Measurements from ENCODE around the gene ORM2.

ORM2 gene

DNA sequence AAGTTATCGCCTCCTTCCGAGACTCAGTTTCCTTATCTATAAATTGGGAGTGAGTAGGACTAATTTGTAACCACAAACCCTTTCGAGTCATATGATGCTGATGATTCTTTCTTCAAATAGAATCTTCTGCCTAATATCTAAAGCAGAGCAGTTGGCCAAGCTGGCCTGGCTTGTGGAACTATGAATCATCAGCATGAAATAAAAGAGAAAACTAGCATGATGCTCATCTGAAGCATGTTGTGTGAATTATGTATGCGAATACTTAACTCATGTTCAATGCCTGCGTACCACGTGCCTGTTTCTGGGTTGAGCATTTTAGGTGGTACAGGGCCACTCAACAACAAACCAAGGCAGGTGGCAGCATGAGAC is 21.8 kb upstream of the ORM2 start:
- H3K27ac ChIP-seq (ENCODE audit: low read length), result no peak overlapping the region
- H3K4me1 ChIP-seq (ENCODE audit: control insufficient read depth, insufficient read depth, low read length), result peaks cover 4% of the 10 kb centered on the region
- no peak overlapping the region for H3K9ac ChIP-seq (ENCODE audit: low read length in 2 of 2)
- no peaks in the 10 kb centered on the region for H3K27me3 ChIP-seq (ENCODE audit: control insufficient read depth in 1 of 2, insufficient read depth in 2 of 2, low read length in 2 of 2)
- H3K36me3 ChIP-seq (ENCODE audit: control insufficient read depth in 2 of 2, insufficient read depth in 2 of 2, low read length in 2 of 2), result peaks cover 0 to 8% of the 10 kb centered on the region in 2 donors
- H3K9me3 ChIP-seq (ENCODE audit: control insufficient read depth in 2 of 2, low read length in 2 of 2), result no peaks in the 10 kb centered on the region
- H3K4me3 ChIP-seq (ENCODE audit: low read length in 2 of 2), result no peak overlapping the region

DNA sequence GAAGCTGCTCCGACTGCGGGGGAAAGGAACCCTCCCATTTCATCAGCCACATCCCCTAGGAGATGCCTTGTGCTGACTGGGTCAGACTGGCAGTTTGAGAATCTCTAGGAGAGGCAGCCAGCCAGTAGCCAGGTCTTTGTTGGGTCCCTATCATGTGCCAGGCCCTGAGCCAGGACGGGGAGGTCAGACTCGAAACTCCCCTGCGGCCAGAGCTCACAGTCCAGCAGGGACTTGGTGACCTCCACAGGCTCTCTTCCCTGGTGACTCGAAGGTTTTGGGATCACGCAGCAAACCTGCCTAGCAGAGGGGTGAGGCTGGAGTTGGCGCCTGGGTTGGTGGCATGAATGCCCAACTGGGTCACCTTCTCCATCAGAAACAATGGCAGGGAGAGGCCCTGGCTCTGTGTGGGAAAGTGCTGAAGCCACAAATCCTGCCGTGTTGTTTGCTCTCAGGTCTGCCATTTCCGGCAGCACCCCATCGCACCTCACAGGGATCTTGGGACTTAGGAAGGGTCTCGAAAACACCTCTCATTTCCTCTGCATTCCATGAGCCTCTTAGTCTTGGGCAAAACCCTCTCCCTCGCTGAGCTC is 21.2 kb upstream of the ORM2 start:
- H3K9me3 ChIP-seq (ENCODE audit: control insufficient read depth in 2 of 2, low read length in 2 of 2), result no peaks in the 10 kb centered on the region
- no peaks in the 10 kb centered on the region for H3K27me3 ChIP-seq (ENCODE audit: control insufficient read depth in 1 of 2, insufficient read depth in 2 of 2, low read length in 2 of 2)
- H3K36me3 ChIP-seq (ENCODE audit: control insufficient read depth in 2 of 2, insufficient read depth in 2 of 2, low read length in 2 of 2), result peaks cover 0 to 8% of the 10 kb centered on the region in 2 donors
- no peak overlapping the region for H3K9ac ChIP-seq (ENCODE audit: low read length in 2 of 2)
- no peak overlapping the region for H3K27ac ChIP-seq (ENCODE audit: low read length)
- peaks cover 4% of the 10 kb centered on the region for H3K4me1 ChIP-seq (ENCODE audit: control insufficient read depth, insufficient read depth, low read length)
- H3K4me3 ChIP-seq (ENCODE audit: low read length in 2 of 2), result no peak overlapping the region

- no peak overlapping the region for H3K4me3 ChIP-seq (ENCODE audit: low read length in 2 of 2)
- H3K9ac ChIP-seq (ENCODE audit: low read length in 2 of 2), result no peak overlapping the region
- H3K9me3 ChIP-seq (ENCODE audit: control insufficient read depth in 2 of 2, low read length in 2 of 2), result no peaks in the 10 kb centered on the region
- H3K4me1 ChIP-seq (ENCODE audit: control insufficient read depth, insufficient read depth, low read length), result peaks cover 4% of the 10 kb centered on the region
- no peak overlapping the region for H3K27ac ChIP-seq (ENCODE audit: low read length)
- peaks cover 0 to 8% of the 10 kb centered on the region in 2 donors for H3K36me3 ChIP-seq (ENCODE audit: control insufficient read depth in 2 of 2, insufficient read depth in 2 of 2, low read length in 2 of 2)
- no peaks in the 10 kb centered on the region for H3K27me3 ChIP-seq (ENCODE audit: control insufficient read depth in 1 of 2, insufficient read depth in 2 of 2, low read length in 2 of 2)
Observed at GRCh38 chr9:114309096-114309495, 20.6 kb upstream of the ORM2 start.

- no peak overlapping the region for H3K9ac ChIP-seq (ENCODE audit: low read length in 2 of 2)
- peaks cover 2 to 4% of the 10 kb centered on the region in 2 donors for H3K9me3 ChIP-seq (ENCODE audit: control insufficient read depth in 2 of 2, low read length in 2 of 2)
- no peak overlapping the region for H3K27ac ChIP-seq (ENCODE audit: low read length)
- H3K4me3 ChIP-seq (ENCODE audit: low read length in 2 of 2), result no peak overlapping the region
- peaks cover 2% of the 10 kb centered on the region for H3K4me1 ChIP-seq (ENCODE audit: control insufficient read depth, insufficient read depth, low read length)
- H3K36me3 ChIP-seq (ENCODE audit: control insufficient read depth in 2 of 2, insufficient read depth in 2 of 2, low read length in 2 of 2), result peaks cover 0 to 8% of the 10 kb centered on the region in 2 donors
- no peaks in the 10 kb centered on the region for H3K27me3 ChIP-seq (ENCODE audit: control insufficient read depth in 1 of 2, insufficient read depth in 2 of 2, low read length in 2 of 2)
Observed at GRCh38 chr9:114310471-114311450, 18.9 kb upstream of the ORM2 start.

DNA sequence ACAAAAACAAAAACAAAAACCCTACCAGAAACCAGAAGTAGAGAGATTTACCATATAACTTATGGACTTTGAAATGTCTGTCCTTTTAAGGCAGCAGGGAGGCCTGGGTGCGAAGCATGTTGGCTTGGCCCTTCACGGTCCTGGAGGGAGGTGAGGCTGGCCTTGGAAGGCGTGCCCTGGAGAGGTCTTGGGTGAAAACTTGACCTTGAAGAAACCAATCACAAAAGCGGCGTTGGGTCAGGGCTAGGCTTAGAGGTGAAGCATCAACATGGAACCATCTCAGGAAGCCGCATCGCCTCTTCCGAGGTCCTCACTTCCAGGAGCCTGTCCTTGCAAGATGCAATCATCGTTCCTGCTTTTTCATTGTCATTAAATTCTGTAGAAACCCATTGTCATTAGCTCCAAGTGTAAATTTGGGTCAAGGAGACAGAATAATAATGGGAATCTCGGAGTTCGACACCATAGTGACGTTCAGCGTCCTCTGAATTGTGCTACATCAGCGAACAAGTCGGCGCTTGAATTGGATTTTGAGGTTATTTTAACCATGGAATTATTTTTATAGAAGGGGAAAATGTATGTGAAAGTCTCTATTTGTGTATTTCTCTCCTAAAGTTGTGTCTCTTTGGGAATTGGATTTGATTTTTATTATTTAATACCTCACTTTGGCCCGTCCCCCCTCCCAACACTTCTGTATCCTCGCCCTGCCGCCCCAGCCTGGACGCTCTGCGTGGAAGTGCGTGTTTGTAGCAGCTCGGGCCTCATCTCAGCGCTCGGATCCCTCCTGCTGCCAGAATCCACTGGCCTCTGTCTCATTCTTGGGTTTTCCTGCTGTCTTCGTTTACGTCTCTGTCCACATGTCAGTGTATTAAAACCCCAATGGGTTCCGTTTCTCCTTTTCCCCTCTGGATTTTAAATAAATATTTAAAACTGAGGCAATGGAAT is 17.8 kb upstream of the ORM2 start:
- Histone ChIP-seq H3K27ac (ENCODE audit: low read length) (no peak overlapping the region), H3K9ac (ENCODE audit: low read length in 2 of 2) (no peak overlapping the region), H3K9me3 (ENCODE audit: control insufficient read depth in 2 of 2, low read length in 2 of 2) (peaks cover 2 to 4% of the 10 kb centered on the region in 2 donors), H3K36me3 (ENCODE audit: control insufficient read depth in 2 of 2, insufficient read depth in 2 of 2, low read length in 2 of 2) (peaks cover 0 to 8% of the 10 kb centered on the region in 2 donors), H3K4me1 (ENCODE audit: control insufficient read depth, insufficient read depth, low read length) (no peaks in the 10 kb centered on the region), H3K27me3 (ENCODE audit: control insufficient read depth in 1 of 2, insufficient read depth in 2 of 2, low read length in 2 of 2) (no peaks in the 10 kb centered on the region), H3K4me3 (ENCODE audit: low read length in 2 of 2) (no peak overlapping the region)

GRCh38 chr9:114312513-114312875 is 17.2 kb upstream of the ORM2 start:
- H3K9ac ChIP-seq (ENCODE audit: low read length in 2 of 2), result no peak overlapping the region
- no peaks in the 10 kb centered on the region for H3K4me1 ChIP-seq (ENCODE audit: control insufficient read depth, insufficient read depth, low read length)
- peaks cover 0 to 8% of the 10 kb centered on the region in 2 donors for H3K36me3 ChIP-seq (ENCODE audit: control insufficient read depth in 2 of 2, insufficient read depth in 2 of 2, low read length in 2 of 2)
- peaks cover 2 to 4% of the 10 kb centered on the region in 2 donors for H3K9me3 ChIP-seq (ENCODE audit: control insufficient read depth in 2 of 2, low read length in 2 of 2)
- H3K27ac ChIP-seq (ENCODE audit: low read length), result no peak overlapping the region
- H3K27me3 ChIP-seq (ENCODE audit: control insufficient read depth in 1 of 2, insufficient read depth in 2 of 2, low read length in 2 of 2), result no peaks in the 10 kb centered on the region
- no peak overlapping the region for H3K4me3 ChIP-seq (ENCODE audit: low read length in 2 of 2)

GRCh38 chr9:114313186-114313585 is 16.5 kb upstream of the ORM2 start:
- Histone ChIP-seq H3K4me3 (ENCODE audit: low read length in 2 of 2) (no peak overlapping the region), H3K36me3 (ENCODE audit: control insufficient read depth in 2 of 2, insufficient read depth in 2 of 2, low read length in 2 of 2) (peaks cover 0 to 5% of the 10 kb centered on the region in 2 donors), H3K9me3 (ENCODE audit: control insufficient read depth in 2 of 2, low read length in 2 of 2) (peaks cover 2 to 4% of the 10 kb centered on the region in 2 donors), H3K4me1 (ENCODE audit: control insufficient read depth, insufficient read depth, low read length) (no peaks in the 10 kb centered on the region), H3K9ac (ENCODE audit: low read length in 2 of 2) (no peak overlapping the region), H3K27ac (ENCODE audit: low read length) (no peak overlapping the region), H3K27me3 (ENCODE audit: control insufficient read depth in 1 of 2, insufficient read depth in 2 of 2, low read length in 2 of 2) (no peaks in the 10 kb centered on the region)

- peaks cover 2 to 4% of the 10 kb centered on the region in 2 donors for H3K9me3 ChIP-seq (ENCODE audit: control insufficient read depth in 2 of 2, low read length in 2 of 2)
- peaks cover 0 to 2% of the 10 kb centered on the region in 2 donors for H3K36me3 ChIP-seq (ENCODE audit: control insufficient read depth in 2 of 2, insufficient read depth in 2 of 2, low read length in 2 of 2)
- no peaks in the 10 kb centered on the region for H3K27me3 ChIP-seq (ENCODE audit: control insufficient read depth in 1 of 2, insufficient read depth in 2 of 2, low read length in 2 of 2)
- no peak overlapping the region for H3K9ac ChIP-seq (ENCODE audit: low read length in 2 of 2)
- H3K4me1 ChIP-seq (ENCODE audit: control insufficient read depth, insufficient read depth, low read length), result no peaks in the 10 kb centered on the region
- no peak overlapping the region for H3K27ac ChIP-seq (ENCODE audit: low read length)
- no peak overlapping the region for H3K4me3 ChIP-seq (ENCODE audit: low read length in 2 of 2)
Observed at GRCh38 chr9:114314256-114314867, 15.3 kb upstream of the ORM2 start.

- Histone ChIP-seq H3K4me3 (ENCODE audit: low read length in 2 of 2) (no peak overlapping the region), H3K9ac (ENCODE audit: low read length in 2 of 2) (no peak overlapping the region), H3K4me1 (ENCODE audit: control insufficient read depth, insufficient read depth, low read length) (no peaks in the 10 kb centered on the region), H3K27me3 (ENCODE audit: control insufficient read depth in 1 of 2, insufficient read depth in 2 of 2, low read length in 2 of 2) (no peaks in the 10 kb centered on the region), H3K27ac (ENCODE audit: low read length) (no peak overlapping the region), H3K9me3 (ENCODE audit: control insufficient read depth in 2 of 2, low read length in 2 of 2) (peaks cover 2 to 4% of the 10 kb centered on the region in 2 donors), H3K36me3 (ENCODE audit: control insufficient read depth in 2 of 2, insufficient read depth in 2 of 2, low read length in 2 of 2) (peaks cover 0 to 2% of the 10 kb centered on the region in 2 donors)
Observed at GRCh38 chr9:114314881-114315722, 14.6 kb upstream of the ORM2 start.
